Measurements from ENCODE around the gene RTN1.

RTN1 gene, protein sequence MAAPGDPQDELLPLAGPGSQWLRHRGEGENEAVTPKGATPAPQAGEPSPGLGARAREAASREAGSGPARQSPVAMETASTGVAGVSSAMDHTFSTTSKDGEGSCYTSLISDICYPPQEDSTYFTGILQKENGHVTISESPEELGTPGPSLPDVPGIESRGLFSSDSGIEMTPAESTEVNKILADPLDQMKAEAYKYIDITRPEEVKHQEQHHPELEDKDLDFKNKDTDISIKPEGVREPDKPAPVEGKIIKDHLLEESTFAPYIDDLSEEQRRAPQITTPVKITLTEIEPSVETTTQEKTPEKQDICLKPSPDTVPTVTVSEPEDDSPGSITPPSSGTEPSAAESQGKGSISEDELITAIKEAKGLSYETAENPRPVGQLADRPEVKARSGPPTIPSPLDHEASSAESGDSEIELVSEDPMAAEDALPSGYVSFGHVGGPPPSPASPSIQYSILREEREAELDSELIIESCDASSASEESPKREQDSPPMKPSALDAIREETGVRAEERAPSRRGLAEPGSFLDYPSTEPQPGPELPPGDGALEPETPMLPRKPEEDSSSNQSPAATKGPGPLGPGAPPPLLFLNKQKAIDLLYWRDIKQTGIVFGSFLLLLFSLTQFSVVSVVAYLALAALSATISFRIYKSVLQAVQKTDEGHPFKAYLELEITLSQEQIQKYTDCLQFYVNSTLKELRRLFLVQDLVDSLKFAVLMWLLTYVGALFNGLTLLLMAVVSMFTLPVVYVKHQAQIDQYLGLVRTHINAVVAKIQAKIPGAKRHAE

DNA sequence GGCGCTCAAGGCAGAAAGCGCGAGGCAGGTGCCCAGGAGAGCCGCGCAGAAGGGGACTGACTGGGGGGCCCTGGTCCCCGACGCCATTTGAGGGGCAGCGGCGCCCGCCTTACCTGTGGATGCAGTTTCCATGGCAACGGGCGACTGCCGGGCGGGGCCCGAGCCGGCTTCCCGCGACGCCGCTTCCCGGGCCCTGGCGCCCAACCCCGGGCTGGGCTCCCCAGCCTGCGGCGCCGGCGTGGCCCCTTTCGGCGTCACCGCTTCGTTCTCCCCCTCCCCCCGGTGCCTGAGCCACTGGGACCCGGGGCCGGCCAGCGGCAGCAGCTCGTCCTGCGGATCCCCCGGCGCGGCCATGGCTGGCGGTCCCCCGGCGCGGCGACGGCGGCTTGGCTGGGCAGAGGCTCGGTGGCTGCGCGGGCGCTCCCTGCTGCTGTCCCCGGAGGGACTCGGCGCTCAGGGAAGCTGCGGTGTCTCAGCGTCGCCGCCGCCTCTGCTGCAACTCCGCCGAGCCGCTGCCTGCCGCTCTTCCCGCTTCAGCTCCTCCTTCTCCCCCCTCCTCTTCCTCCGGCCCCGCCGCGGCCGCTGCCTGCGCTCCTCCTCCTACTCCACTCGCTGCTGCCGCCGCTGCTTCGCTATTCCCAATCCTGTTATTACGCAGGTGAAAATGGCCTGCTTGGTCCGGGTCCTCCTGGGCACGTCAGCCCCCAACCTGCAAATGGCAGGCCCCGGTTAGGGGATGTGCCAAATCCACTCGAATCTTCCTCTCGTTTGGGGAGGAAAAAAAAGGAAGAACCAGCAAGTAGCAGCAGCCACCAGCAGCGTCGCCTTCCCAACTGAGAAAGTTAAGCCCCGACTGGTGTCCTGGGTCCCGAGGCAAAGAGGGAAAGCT, at the start of gene RTN1:
Gene RTN1 (minus strand): TSS at position 500 of the 889 bp plus-strand sequence. CDS start 146 bp downstream, at position 354.
- peak in 1 of 2 experiments; percentile 16 for DNase-seq

DNA sequence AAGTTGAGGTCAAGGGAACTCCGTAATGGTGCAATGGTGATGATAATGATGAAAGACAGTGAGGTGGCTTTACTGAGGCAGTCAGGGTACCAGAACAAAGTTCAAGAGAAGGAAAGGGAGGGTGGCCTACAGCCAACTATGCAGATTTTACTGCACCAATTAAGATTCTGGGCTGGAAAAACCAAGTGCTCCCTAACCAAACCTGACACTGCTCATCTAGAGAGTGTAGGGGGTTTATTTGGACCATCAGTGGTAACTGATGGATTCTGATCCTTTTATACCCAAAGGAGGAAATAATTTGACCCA, 49.8 kb upstream of the RTN1 start:
- DNase-seq: no peak

DNA sequence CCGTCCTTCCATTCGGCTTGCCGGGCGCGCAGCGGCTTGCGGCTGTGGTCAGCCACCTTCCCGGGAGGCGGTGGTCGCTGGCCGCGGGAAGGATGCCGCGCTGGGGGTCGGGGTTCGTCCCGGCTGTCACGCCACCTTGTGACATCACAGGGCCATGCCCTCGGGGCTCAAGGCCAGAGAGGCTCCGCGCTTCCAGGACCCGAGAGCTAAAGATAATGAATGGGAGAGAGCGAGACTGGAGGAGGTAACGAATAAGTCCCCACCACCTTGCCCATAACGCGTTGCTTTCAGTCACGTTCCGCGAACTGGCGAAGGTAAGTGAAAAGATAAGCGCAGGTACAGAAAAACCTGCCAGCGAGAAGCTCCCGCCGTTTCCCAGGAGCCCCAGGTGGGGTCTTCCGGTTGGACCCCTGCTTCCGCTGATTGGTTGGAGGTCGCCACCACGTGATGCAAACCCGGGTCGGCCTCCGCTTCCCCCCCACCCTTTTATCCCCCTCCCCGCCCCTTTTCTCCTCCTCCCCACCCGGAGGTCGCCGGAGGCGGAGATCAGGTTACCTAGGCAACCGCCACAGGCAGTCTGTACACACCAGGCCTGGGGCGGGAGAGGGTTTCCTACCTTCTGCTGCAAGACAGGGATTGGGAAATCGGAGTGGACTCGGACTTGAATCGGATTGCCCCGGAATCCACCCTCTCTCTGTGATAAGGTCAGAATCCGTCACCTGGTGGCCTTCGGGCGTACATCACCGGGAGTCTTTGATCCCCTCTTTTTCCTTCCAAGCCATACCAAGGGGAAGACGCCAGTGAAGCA, 49.2 kb upstream of the RTN1 start, which contains the start of gene LRRC9:
Gene LRRC9 (plus strand): TSS at position 575 of the 808 bp plus-strand sequence.
- DNase-seq: peak in 1 of 2 experiments; percentile 33

DNA sequence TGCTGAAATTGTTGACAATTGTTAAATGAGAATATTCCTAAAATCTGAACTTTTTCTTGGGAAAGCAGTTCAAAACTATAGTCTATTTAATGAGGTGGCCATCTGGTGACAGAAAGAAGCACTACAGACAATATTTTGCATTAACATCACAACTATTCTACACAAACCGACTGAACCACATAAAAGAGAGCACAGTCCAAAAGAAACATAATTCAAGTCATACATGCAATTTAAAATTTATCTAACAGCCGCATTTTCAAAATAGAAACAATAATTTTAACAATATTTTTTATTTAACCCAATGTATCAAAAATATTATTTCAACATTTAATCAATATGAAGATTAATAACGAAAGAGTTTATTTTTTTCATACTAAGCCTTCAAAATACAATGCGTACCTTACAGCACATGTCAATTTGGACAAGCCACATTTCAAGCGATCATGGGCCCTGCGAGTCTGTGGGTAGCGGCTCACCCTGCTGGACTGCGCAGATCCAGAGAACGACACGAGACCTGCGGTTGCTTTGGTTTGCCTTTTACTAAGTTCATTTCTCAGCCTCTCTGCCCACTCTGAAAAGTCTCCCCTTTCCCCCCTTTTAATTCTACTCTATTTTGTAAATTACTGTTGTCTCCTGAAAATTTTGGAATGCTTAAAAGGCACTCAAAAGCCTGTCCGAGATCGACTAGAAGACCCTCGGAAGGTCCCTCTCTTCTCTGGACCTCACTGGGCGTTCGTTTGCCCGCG, 48.4 kb upstream of the RTN1 start:
- DNase-seq: peak in 1 of 2 experiments; percentile 30

DNA sequence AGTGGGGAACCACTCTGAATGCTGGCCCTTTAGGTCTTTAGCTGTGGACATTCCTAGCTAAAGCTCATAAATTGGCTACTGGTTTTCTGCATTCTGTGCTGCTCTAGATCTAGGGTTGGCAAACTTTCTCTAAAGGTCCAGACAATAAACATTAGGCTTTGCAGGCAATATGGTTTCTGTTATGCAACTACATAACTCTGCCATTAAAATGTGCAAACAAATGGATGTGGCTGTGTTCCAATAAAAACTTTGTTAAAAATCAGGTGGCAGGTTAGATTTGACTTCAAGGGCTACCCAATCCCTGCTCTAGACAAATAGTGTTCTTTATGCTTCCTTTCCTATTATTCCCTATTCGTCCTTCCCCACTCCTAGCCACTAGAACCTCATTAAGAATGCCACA, 42.6 kb upstream of the RTN1 start:
- no peak for DNase-seq

DNA sequence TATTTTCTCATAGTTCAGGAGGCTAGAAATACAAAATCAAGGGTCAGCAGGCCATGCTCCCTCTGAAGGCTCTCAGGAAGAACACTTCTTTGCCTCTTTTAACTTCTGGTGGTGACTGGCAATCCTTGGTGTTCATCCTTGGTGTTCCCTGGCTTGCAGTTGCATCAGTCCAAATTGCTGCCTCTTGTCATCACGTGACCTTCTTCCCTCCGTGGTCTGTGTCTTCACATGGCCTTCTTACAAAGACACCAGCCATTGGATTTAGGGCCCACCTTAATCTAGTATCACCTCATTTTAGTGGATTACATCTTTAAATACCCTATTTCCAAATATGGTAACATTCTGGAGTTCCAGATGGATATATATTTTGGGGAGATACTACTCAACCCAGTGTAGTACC, 41.9 kb upstream of the RTN1 start:
- DNase-seq: no peak

DNA sequence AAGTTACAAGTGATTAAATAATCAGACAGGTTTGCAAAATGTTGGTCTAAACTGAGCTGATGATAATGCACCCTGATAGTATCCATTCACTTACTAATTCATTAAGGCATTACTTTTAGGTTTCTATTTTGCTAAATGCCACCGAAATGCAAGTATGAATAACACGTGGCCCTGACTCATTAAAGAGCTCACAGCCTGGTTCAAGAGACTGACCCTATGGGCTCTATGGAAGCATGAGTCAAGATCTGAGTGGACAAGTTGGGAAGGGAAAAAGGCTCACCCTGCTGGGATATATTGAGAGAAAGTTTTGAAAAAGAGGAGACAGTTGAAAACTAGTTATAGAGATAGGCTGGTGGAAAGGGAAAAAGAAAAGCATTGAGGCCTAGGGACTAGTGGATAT, 34.6 kb upstream of the RTN1 start:
- no peak for DNase-seq

DNA sequence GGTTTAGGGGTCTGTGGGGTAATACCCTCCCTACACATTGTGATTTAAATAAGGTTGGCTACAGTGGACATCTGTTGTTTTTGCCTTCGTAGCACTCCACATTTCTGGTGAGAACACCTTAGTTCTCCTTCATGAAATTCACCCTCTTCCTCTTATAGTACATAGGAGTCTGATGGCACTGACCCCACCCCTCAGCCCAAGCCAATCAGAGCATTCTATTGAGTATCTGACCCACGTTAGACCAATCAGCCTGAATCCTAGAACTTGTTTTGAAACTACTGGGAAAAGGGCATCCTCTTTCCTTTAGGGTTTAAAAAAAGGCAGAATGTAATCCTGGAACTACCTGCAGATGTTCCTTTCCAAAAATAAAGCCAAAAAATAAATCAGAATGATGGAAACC, 33.6 kb upstream of the RTN1 start:
- DNase-seq: no peak

DNA sequence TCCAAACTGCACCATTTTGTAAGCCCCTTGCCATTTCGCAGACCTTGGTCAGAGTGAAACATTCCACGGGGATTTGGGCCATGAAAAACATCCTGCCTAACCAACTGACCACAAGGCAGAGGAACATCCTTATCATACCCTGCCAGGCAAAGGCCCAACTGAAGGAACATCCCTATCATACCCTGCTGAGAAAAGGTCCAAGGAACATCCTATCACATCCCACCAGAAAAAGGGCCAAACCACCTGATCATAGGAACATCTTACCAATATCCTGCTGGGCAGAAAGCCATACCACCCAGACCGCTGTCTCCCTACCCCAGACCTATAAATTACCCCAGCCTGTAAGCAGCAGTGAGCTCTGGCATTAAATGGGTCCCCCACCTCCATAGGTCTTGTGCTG, 30.0 kb upstream of the RTN1 start:
- no peak for DNase-seq

DNA sequence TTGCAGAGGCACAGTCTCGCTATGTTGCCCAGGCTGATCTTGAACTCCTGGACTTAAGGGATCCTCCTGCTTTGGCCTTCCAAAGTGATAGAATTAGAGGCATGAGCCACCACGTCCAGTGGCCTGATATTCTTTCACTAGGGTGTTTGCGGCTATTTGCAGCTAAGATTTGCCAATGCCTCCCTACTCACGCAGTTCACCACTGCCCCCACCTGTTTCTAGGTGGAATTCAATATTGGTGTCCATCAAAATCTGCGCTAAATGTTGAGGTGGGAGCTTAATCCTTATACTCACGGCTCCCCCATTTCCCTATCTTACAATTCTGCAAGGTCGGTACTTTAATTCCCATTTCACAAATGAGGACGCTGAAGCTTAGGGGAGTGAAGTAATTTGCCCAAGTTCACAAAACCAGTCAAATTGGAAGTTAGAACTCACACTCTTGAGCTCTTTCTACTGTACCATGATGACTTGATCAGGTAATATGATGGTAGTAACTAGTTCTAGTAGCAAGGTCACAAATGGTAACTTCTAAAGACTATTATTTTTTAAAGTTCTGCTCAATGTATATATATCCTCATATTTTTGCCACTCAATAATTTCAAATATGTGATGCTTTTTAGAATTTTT, 27.3 kb upstream of the RTN1 start:
- peak in 1 of 2 experiments; percentile 29 for DNase-seq

DNA sequence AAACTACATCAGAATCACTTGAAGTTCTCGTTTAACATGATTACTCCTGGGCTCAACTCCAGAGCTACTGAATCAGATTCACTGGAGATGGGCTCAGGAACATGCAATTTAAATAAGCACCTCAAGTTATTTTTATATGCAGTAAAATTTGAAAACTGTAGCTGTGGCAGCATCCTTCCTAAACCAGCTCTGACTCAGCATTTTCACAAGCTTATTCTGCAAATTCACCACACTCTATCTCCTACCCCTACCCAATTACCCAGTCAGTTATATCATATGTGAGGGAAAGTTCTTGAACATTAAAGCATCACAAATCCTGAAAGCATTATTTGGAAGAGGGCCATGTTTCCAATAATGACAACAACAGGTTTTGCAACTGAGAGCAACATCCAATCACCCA, 25.1 kb upstream of the RTN1 start:
- no peak for DNase-seq

DNA sequence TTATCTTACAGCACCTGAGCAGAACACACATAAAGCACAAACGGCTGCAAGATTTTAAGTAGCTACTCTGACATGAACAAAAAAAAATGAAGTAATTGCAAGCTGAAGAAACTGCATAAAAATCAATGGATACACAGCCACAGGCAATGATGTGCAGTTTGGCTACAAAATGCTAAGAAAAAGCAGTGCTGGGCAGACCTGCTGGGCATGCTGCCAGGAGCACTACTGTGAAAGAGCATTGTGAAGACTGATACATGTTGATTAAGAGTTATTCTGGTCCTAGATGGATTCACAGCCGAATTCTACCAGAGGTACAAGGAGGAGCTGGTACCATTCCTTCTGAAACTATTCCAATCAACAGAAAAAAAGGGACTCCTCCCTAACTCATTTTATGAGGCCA, 20.1 kb upstream of the RTN1 start:
- no peak for DNase-seq

DNA sequence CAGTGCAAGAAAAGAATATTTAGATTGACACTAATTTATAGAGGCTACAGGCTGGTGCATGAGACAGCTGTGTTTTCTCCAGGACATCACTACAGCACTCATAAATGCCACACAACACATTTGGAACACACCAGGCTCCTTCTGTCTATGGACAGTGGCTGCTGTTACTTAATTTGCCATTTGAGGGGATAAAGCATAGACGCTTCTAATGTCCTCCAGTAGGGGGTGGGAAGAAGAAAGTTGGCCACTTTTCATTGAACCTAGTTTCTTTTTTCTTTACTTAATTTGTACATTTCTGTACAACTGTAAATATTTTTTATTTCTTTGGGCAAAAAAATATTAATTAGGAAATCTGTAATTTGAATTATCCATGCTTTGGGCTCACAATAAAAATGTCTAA, 12.4 kb upstream of the RTN1 start:
- no peak for DNase-seq

DNA sequence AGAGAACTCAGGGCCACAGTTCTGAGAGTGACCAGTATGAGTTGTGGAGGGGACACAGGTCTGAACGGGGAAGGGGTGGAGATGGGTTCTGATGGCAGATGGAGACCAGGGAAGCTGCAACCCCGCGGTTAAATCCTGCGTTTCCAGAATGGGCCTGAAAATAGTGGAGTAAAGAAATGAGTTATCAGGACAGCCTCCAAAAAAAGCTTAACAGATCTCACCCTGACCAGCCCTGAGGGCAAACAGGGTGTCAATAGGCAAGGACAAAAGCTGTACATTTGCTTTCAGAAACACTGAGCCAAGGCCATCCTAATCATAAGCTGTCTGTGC, 555 bp upstream of the RTN1 start:
- no peak for DNase-seq

DNA sequence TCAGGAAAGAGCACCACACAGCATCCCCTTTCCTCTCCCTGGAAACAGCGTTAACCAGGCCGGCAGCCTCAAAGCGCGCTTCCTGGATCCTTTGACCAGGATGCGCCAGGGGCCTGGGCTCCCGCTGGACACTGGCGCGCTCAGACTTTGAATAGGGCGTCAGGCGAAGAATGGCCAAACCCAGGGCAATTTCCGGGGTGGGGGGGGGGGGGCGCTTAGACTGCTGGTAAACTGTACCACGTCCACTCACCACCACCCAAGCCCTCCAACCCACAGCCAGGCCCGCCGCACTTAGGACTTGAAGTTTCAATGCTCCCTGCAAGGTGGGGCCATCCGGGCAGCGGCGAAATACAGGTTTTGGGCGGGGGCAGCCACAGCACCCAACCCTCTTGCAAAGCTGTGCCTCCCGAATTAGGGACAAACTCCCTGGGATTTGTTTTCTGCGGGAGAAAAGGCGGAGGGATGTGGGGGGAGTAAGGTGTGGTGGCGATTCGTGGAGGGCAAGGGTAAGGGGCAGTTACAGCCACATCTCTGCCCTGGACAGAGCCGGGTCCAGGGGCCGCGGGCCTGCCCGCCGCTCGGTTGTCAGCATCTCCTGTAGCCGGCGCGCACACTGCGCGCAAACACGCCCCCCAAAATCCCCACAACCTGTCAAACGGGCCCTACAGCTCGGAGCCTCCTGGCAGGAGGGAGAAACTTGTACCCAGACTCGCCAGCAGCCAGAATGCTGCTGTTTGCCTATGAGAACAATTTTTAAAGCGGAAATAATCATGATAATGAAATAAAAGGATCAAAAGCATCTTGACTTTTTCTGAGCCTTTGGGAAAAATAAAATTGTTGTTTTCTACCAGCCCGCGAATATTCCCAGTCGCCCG, 958 bp downstream of the RTN1 start:
- no peak for DNase-seq

DNA sequence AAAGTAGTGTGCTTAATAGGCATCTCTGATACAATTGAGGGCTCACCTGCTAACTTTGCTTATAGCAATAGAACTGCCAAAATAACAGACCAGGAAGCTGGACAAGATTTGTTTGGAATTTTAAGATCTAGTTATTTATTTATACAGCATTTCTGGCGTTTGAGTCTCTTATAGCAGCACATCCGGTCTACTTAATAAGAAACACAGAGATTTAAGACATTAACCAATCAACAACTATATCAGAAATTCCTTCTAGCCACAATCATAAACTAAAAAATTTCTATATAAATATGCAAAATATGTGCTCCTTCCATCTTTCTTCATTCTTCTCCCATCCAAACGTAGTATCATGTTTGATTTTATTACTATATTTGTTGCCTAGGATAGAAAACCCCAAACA, 2.6 kb downstream of the RTN1 start:
- DNase-seq: no peak

DNA sequence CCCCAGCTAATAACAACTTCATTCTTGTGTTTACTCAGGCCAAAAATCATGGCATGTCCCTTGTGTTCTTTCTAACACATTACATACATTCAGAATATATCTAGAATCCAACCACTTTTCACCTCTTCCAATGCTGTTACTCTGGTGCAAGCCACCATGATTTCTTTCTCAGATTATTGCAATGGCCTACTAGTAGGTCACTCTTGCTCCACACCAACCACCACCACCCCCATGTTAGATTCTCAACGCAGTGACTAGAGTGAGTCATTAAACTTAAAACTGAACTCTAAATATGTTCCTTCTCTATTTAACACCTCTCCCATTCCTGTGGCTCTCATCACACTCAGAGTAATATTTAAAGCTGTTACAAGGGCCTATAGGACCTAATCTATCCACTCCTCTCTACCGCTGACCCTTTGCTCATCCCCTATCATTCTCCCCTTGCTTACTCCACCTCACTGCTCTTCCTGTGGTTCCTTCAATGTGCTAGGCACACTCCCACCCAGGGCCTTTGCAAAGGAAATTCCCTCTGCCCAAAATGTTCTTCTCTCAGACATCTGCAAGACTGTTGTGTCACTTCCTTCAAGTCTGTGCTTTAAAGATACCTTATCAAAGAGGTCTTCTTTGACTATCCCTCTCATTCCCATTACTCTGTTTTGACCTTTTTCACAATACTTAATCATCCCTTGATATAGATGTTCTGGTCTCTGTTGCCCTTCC, 6.6 kb downstream of the RTN1 start:
- DNase-seq: no peak

DNA sequence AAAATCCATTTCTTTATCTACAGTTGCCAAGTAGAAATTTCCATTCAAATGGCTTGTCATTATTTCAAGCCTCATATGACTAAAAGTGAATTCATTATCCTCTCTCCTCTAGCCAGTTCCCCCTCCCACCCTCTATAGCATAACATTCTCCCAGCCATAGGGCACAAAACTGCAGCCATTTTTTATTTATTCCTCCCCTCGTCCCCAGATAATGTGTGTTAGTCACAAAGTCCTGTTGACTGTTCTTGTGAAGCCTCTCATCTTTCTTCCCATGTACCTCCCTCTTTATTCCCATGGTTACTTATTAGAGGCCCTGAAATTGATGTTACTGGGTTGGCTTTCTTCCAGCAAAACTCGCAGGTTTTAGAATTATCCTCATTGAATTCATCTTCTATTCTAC, 13.2 kb downstream of the RTN1 start:
- no peak for DNase-seq

DNA sequence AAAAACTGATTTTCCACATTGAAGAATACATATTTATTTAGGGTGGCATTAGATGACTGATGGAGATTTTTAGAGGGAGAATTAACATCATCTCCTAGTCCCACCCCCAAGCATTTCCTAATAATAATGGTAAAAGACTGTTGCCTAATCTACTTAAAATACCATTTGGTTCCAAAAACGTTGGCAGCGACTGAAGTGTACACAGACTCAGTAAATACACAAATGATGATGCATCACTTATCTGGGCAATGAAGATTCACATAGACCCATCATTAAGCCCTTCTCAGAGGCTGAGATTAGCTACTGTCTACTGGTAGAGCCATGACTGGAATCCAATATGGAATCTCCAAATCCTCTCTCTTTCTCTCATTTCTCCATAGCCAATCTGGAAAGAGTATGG, 18.2 kb downstream of the RTN1 start:
- DNase-seq: no peak

DNA sequence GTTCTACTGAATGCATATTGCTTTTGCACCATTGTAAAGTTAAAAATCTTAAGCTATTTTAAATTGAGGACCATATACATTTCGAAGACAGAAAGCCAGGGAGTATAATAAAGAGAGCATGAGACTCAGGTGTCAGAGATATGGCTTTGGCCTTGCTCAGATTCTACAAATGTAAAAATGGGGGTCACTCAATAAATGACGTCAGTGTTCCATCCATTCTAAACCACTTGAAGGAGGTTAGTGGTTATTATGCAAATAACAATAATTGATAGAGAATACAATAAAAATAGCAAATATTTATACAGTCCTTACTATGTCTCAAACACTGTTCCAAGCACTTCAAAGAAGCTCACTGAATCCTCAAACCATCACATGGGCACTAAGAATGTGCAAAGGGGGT, 20.1 kb downstream of the RTN1 start:
- no peak for DNase-seq

All from NCI-H446 (cell line).